HG03457 (cell line): Measurements from ENCODE around the gene LYPLA2.
"Not testable (repeated sequence)": the region's sequence is repeated elsewhere in the genome, so short reads cannot be mapped to it uniquely, and the experiment has no call there.

ENCODE experiments used
- ATAC-seq: cut with Tn5 transposase; IDR thresholded peaks from one replicate; pipeline ENCODE4 v1.9.1; 2021; ENCODE audit warnings: moderate number of reproducible peaks; ENCODE audit not compliant: unreplicated experiment

Gene LYPLA2

GRCh38 chr1:23777979-23778814 lies 12.7 kb upstream of the LYPLA2 start, which contains the start of gene PITHD1:
TSS of gene PITHD1 (plus strand) at chr1:23778418. CDS start at chr1:23778516, 98 bp downstream.
- ATAC-seq: peak; percentile 45

GRCh38 chr1:23779826-23780371 lies 11.0 kb upstream of the LYPLA2 start:
- ATAC-seq: no peak

- ATAC-seq: not testable (repeated sequence)
Observed at GRCh38 chr1:23783141-23783540, 7.8 kb upstream of the LYPLA2 start.

- ATAC-seq: no peak
Observed at GRCh38 chr1:23784846-23785245, 6.1 kb upstream of the LYPLA2 start.

- ATAC-seq: no peak
Observed at GRCh38 chr1:23787701-23788100, 3.2 kb upstream of the LYPLA2 start.

GRCh38 chr1:23788695-23789094 lies 2.2 kb upstream of the LYPLA2 start:
- no peak for ATAC-seq

- no peak for ATAC-seq
Observed at GRCh38 chr1:23791516-23792047, 637 bp downstream of the LYPLA2 start.

GRCh38 chr1:23792151-23792945 lies 1.4 kb downstream of the LYPLA2 start:
- no peak for ATAC-seq

- ATAC-seq: no peak
Observed at GRCh38 chr1:23793018-23793781, 2.3 kb downstream of the LYPLA2 start.

- ATAC-seq: no peak
Observed at GRCh38 chr1:23793861-23794731, 3.2 kb downstream of the LYPLA2 start.

- ATAC-seq: not testable (repeated sequence)
Observed at GRCh38 chr1:23794732-23795182, 3.8 kb downstream of the LYPLA2 start.

GRCh38 chr1:23795676-23796465 lies 4.9 kb downstream of the LYPLA2 start:
- no peak for ATAC-seq

GRCh38 chr1:23796466-23797271 lies 5.7 kb downstream of the LYPLA2 start:
- no peak for ATAC-seq

- no peak for ATAC-seq
Observed at GRCh38 chr1:23797478-23798448, 6.8 kb downstream of the LYPLA2 start.

GRCh38 chr1:23798662-23799142 lies 7.8 kb downstream of the LYPLA2 start:
- ATAC-seq: no peak

GRCh38 chr1:23799255-23799569 lies 8.3 kb downstream of the LYPLA2 start:
- ATAC-seq: no peak
